HepG2 (cell line): ENCODE results near the gene TSEN54. TPM values are rescaled to one million over a fixed set of nuclear protein-coding genes. Genes with fewer than 3 reads are reported as not detected.

Experiments used
- ATAC-seq: fragments of 200-7000 bp; cut with Tn5 transposase; 3 replicates; pipeline ENCODE4 v1.9.1; 2020; ENCODE audit warnings: mild to moderate bottlenecking, moderate library complexity
- BruUV-seq: library from RNA; stranded (reverse); fragments of 400-500 nt; replicated peaks from 2 replicates; lab custom pipeline; 2021; lab: Mats Ljungman, UMichigan
- CTCF ChIA-PET: fragments of 300-600 bp; formaldehyde crosslinking; extraction: SDS; loops from one replicate; lab custom pipeline; 2021; ENCODE audit warnings: low total read pairs, inconsistent platforms, low intra/inter-chr PET ratio; lab: Yijun Ruan, JAX
- POLR2A ChIA-PET: fragments of 350-600 bp; sonication (Branson Sonifier 250); formaldehyde crosslinking; loops from one replicate; lab custom pipeline; 2020; ENCODE audit warnings: antibody characterized with exemption, inconsistent platforms; lab: Yijun Ruan, JAX
- DNase-seq: peaks from one replicate; pipeline ENCODE4 v3.0.0-alpha.2; 2015; ENCODE audit warnings: low spot score
- FAIRE-seq: peaks from 3 replicates; lab custom pipeline; 2011; peaks lifted over from hg19 to GRCh38; lab: Jason Lieb, UNC
- H2AFZ ChIP-seq: one replicate; pipeline ENCODE4 v1.6.1; 2011; ENCODE audit warnings: low read length, inconsistent platforms
- H3K27ac ChIP-seq: fragments of 300-600 bp; 3 replicates; pipeline ENCODE4 v1.8.0; 2011; ENCODE audit warnings: mixed run types, mild to moderate bottlenecking, mixed read lengths, low read length, inconsistent platforms; ENCODE audit not compliant: insufficient read depth; ENCODE audit errors: extremely low read length
- H3K27me3 ChIP-seq, 2 experiments: fragments of 200-600 bp in 1 of 2; 2 replicates in 1 of 2; 3 replicates in 1 of 2; pipeline versions ENCODE4 v1.6.0 to v1.8.0; 2011; ENCODE audit warnings: low read length in 2 of 2, mild to moderate bottlenecking in 2 of 2, moderate library complexity in 2 of 2, inconsistent platforms in 1 of 2; ENCODE audit not compliant: insufficient read depth in 2 of 2, control insufficient read depth in 1 of 2
- H3K36me3 ChIP-seq, 2 experiments: fragments of 200-600 bp in 1 of 2; replicated peaks in 1 of 2; 2 replicates in 1 of 2; 3 replicates in 1 of 2; pipeline versions ENCODE4 v1.5.1 to v1.8.0; 2011; ENCODE audit warnings: low read length in 2 of 2, inconsistent platforms in 1 of 2; ENCODE audit not compliant: insufficient read depth in 2 of 2, control insufficient read depth in 1 of 2
- H3K4me1 ChIP-seq: 2 replicates; pipeline ENCODE4 v1.5.1; 2012; ENCODE audit warnings: low read length, inconsistent platforms; ENCODE audit not compliant: insufficient read depth
- H3K4me2 ChIP-seq: 2 replicates; pipeline ENCODE4 v1.6.0; 2011; ENCODE audit warnings: low read depth, low read length, inconsistent platforms
- H3K4me3 ChIP-seq, 3 experiments: fragments of 200-600 bp in 1 of 3; sonication (generic), shearing (Covaris generic) in 1 of 3; replicated peaks in 1 of 3; 2 replicates each; pipeline ENCODE4 v1.5.1; 2011 to 2016; ENCODE audit warnings: low read length in 3 of 3, inconsistent platforms in 2 of 3, low read depth in 2 of 3, mild to moderate bottlenecking in 2 of 3, control low read depth in 1 of 3, mixed read lengths in 1 of 3; ENCODE audit not compliant: insufficient read depth in 1 of 3
- H3K79me2 ChIP-seq: one replicate; pipeline ENCODE4 v1.6.1; 2011; ENCODE audit warnings: low read length, inconsistent platforms; ENCODE audit not compliant: insufficient read depth
- H3K9ac ChIP-seq: 2 replicates; pipeline ENCODE4 v1.6.0; 2011; ENCODE audit warnings: mild to moderate bottlenecking, low read depth, low read length, inconsistent platforms; ENCODE audit not compliant: insufficient read depth
- H3K9me3 ChIP-seq: 2 replicates; pipeline ENCODE4 v1.5.1; 2012; ENCODE audit warnings: mild to moderate bottlenecking, low read length
- H4K20me1 ChIP-seq: 2 replicates; pipeline ENCODE4 v1.6.0; 2011; ENCODE audit warnings: inconsistent platforms, mild to moderate bottlenecking, low read length, moderate library complexity; ENCODE audit not compliant: insufficient read depth
- ARID2 ChIP-seq: sonication (generic); formaldehyde crosslinking; IDR thresholded peaks from 2 replicates; pipeline ENCODE4 v1.8.1; 2022; ENCODE audit warnings: mild to moderate bottlenecking, missing genetic modification reagents, borderline replicate concordance
- CCDC6 ChIP-seq: sonication (generic); formaldehyde crosslinking; IDR thresholded peaks from 2 replicates; pipeline ENCODE4 v1.8.1; 2022; ENCODE audit warnings: mild to moderate bottlenecking, missing genetic modification reagents, moderate library complexity
- EEA1 ChIP-seq: sonication (generic); formaldehyde crosslinking; IDR thresholded peaks from 2 replicates; pipeline ENCODE4 v1.5.1; 2020; ENCODE audit warnings: mild to moderate bottlenecking, missing genetic modification reagents, borderline replicate concordance
- HMG20B ChIP-seq: conservative IDR thresholded peaks from 2 replicates; pipeline ENCODE4 v1.6.1; 2016; ENCODE audit warnings: missing genetic modification reagents, missing compliant biosample characterization
- SIN3A ChIP-seq: IDR thresholded peaks from 2 replicates; pipeline ENCODE4 v1.6.1; 2011; ENCODE audit warnings: low read depth, mild to moderate bottlenecking, control low read depth, low read length, borderline replicate concordance
- SSRP1 ChIP-seq: IDR thresholded peaks from 2 replicates; pipeline ENCODE4 v1.6.1; 2016; ENCODE audit warnings: control low read depth
- ZBTB39 ChIP-seq: sonication (generic); formaldehyde crosslinking; IDR thresholded peaks from 2 replicates; pipeline ENCODE4 v1.5.0; 2020; ENCODE audit warnings: missing genetic modification reagents
- ZBTB42 ChIP-seq: sonication (generic); formaldehyde crosslinking; IDR thresholded peaks from 2 replicates; pipeline ENCODE4 v1.5.0; 2020; ENCODE audit warnings: mild to moderate bottlenecking, missing genetic modification reagents
- ZNF230 ChIP-seq: sonication (generic); formaldehyde crosslinking; IDR thresholded peaks from 2 replicates; pipeline ENCODE4 v1.4.0; 2020; ENCODE audit warnings: mild to moderate bottlenecking, missing genetic modification reagents
- ZNF337 ChIP-seq: sonication (generic); formaldehyde crosslinking; IDR thresholded peaks from 2 replicates; pipeline ENCODE4 v1.5.1; 2020; ENCODE audit warnings: missing genetic modification reagents, low read depth, mild to moderate bottlenecking, borderline replicate concordance
- ZNF33A ChIP-seq: sonication (generic); formaldehyde crosslinking; IDR thresholded peaks from 2 replicates; pipeline ENCODE4 v1.5.1; 2020; ENCODE audit warnings: missing genetic modification reagents, mild to moderate bottlenecking, moderate library complexity, borderline replicate concordance
- ZNF512 ChIP-seq: sonication (generic); formaldehyde crosslinking; IDR thresholded peaks from 2 replicates; pipeline ENCODE4 v1.4.0; 2020; ENCODE audit warnings: mild to moderate bottlenecking, missing genetic modification reagents
- ZNF549 ChIP-seq: sonication (generic); formaldehyde crosslinking; IDR thresholded peaks from 2 replicates; pipeline ENCODE4 v1.5.0; 2020; ENCODE audit warnings: missing genetic modification reagents
- ZNF766 ChIP-seq: sonication (generic); formaldehyde crosslinking; IDR thresholded peaks from 2 replicates; pipeline ENCODE4 v1.5.0; 2020; ENCODE audit warnings: missing genetic modification reagents, borderline replicate concordance
- WGBS: methylation state at CpG from one replicate; pipeline ENCODE4 v1.1.6; 2017; ENCODE audit warnings: low lambda C conversion rate; 5-methylcytosine and 5-hydroxymethylcytosine counted together
- in situ Hi-C: cut with HindIII; loops from 2 replicates; pipeline ENCODE4 v1.10.0; 2017; ENCODE audit warnings: low pct_unique_long_range_greater_than_20kb; ENCODE audit not compliant: extremely low pct_ligation_motif_present
- intact Hi-C: fragments of 100-400 bp; cut with micrococcal nuclease; formaldehyde crosslinking; loops from one replicate; pipeline ENCODE4 v1.10.0; 2022; ENCODE audit not compliant: unreplicated experiment
- polyA plus RNA-seq, 8 experiments: library from polyadenylated mRNA; depleted of rRNA in 3 of 8; stranded (reverse) in 7 of 8; unstranded in 1 of 8; fragments of >200 nt; fragmentation: Illumina TruSeq in 4 of 8; extraction: Trizol in 4 of 8; gene quantifications; 2 replicates each; pipeline versions ENCODE4 v1.2.1 to v1.2.3, GENCODE V29; 2011 to 2016; ENCODE audit warnings: low read depth in 4 of 8, missing spikeins in 1 of 8, mixed read lengths in 1 of 8; ENCODE audit not compliant: insufficient read depth in 1 of 8
- total RNA-seq, 5 experiments: library from RNA; depleted of rRNA; stranded (reverse); fragments of >200 nt; fragmentation: Illumina TruSeq; extraction: Trizol; gene quantifications; 2 replicates each; pipeline ENCODE4 v1.2.3, GENCODE V29; 2016; ENCODE audit warnings: low read depth in 1 of 5
- TF ChIP-seq, protein P1 (sequence below): fragments of 450-650 bp; IDR thresholded peaks from 2 replicates; pipeline ENCODE4 v1.6.1; 2017
- TF ChIP-seq, protein P2 (sequence below): sonication (generic); formaldehyde crosslinking; IDR thresholded peaks from 2 replicates; pipeline ENCODE4 v1.8.0; 2023; ENCODE audit warnings: mild to moderate bottlenecking, missing genetic modification reagents
- TF ChIP-seq, protein P3 (sequence below): sonication (generic); formaldehyde crosslinking; IDR thresholded peaks from 2 replicates; pipeline ENCODE4 v1.8.1; 2023; ENCODE audit warnings: missing genetic modification reagents, inconsistent platforms, borderline replicate concordance

Gene TSEN54
- total and polyA plus RNA-seq, 2 of the 13 experiments (the other 11 are each of a cell fraction or from before 2014, with no cell fraction given): 62.9 to 63.3 TPM

GRCh38 chr17:75494326-75494877, 21.9 kb upstream of the TSEN54 start:
- Histone ChIP-seq H3K27me3 (no peaks in the 10 kb centered on the region), H3K4me2 (no peak overlapping the region), H3K79me2 (no peaks in the 10 kb centered on the region), H3K36me3 (peaks cover 59 to 77% of the 10 kb centered on the region in 2 experiments), H3K4me1 (no peaks in the 10 kb centered on the region), H4K20me1 (peaks cover 3% of the 10 kb centered on the region; the same call in 1 of the 2 replicates), H3K4me3 (no peak overlapping the region), H3K9me3 (no peaks in the 10 kb centered on the region), H2AFZ (no peak overlapping the region), H3K9ac (no peak overlapping the region), H3K27ac (no peak overlapping the region)
- FAIRE-seq: no peak
- intact Hi-C loops (no loop called here), in situ Hi-C loops (no loop called here)
- ATAC-seq: no peak
- WGBS: 98% methylated on average over 14 of the region's 14 CpGs
- CTCF ChIA-PET: no interaction called here
- no peak for DNase-seq
- POLR2A ChIA-PET: no interaction called here
- TF ChIP-seq SSRP1 (CRISPR knock-in tag) (no peak), ZNF549 (CRISPR knock-in tag) (no peak), SIN3A (no peak), ZBTB39 (CRISPR knock-in tag) (no peak), ZNF766 (no peak), ZNF512 (CRISPR knock-in tag) (no peak), EEA1 (CRISPR knock-in tag) (no peak), ARID2 (CRISPR knock-in tag) (no peak), HMG20B (CRISPR knock-in tag) (no peak), CCDC6 (CRISPR knock-in tag) (no peak), ZNF33A (CRISPR knock-in tag) (no peak), ZBTB42 (CRISPR knock-in tag) (no peak), ZNF337 (CRISPR knock-in tag) (no peak), ZNF230 (CRISPR knock-in tag) (no peak)
- TF ChIP-seq, protein P1, sequence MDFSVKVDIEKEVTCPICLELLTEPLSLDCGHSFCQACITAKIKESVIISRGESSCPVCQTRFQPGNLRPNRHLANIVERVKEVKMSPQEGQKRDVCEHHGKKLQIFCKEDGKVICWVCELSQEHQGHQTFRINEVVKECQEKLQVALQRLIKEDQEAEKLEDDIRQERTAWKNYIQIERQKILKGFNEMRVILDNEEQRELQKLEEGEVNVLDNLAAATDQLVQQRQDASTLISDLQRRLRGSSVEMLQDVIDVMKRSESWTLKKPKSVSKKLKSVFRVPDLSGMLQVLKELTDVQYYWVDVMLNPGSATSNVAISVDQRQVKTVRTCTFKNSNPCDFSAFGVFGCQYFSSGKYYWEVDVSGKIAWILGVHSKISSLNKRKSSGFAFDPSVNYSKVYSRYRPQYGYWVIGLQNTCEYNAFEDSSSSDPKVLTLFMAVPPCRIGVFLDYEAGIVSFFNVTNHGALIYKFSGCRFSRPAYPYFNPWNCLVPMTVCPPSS: no peak
- TF ChIP-seq, protein P2, sequence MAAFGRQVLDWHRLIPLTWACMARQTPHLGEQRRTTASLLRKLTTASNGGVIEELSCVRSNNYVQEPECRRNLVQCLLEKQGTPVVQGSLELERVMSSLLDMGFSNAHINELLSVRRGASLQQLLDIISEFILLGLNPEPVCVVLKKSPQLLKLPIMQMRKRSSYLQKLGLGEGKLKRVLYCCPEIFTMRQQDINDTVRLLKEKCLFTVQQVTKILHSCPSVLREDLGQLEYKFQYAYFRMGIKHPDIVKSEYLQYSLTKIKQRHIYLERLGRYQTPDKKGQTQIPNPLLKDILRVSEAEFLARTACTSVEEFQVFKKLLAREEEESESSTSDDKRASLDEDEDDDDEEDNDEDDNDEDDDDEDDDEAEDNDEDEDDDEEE (CRISPR knock-in tag): no peak
- TF ChIP-seq, protein P3, sequence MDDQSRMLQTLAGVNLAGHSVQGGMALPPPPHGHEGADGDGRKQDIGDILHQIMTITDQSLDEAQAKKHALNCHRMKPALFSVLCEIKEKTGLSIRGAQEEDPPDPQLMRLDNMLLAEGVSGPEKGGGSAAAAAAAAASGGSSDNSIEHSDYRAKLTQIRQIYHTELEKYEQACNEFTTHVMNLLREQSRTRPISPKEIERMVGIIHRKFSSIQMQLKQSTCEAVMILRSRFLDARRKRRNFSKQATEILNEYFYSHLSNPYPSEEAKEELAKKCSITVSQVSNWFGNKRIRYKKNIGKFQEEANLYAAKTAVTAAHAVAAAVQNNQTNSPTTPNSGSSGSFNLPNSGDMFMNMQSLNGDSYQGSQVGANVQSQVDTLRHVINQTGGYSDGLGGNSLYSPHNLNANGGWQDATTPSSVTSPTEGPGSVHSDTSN (CRISPR knock-in tag): no peak
- no TSS peak for BruUV-seq
